ENCODE measurements around the gene REG4. TPM values are rescaled to one million over a fixed set of nuclear protein-coding genes. Genes with fewer than 3 reads are reported as not detected.

The REG4 gene
- total RNA-seq, 2 experiments from 2014 or later = not detected

Other genes starting within 250 kb of the REG4 start
- under 1 TPM; 0.13 to 0.15 TPM for gene ZNF697, start 163.2 kb downstream of the REG4 start, total RNA-seq
- 100 to 1,000 TPM; 132 to 143 TPM for gene PHGDH, start 99.5 kb downstream of the REG4 start, total RNA-seq
- not detected for gene HMGCS2, start 42.6 kb downstream of the REG4 start, total RNA-seq
- not detected for gene ADAM30, start 85.1 kb upstream of the REG4 start, total RNA-seq

Measured in activated CD4-positive, alpha-beta memory T cell treated with anti-CD3 and anti-CD28 coated beads, Interleukin-2, amount 10 ng/mL, durations not matched to agents 7 days and 5 days (primary cell).